Measurements from ENCODE around the gene NCKAP5.

- no peak for TF ChIP-seq CTCF (conservative IDR thresholded peaks at IDR 0.05)
- no peak for TF ChIP-seq EZH2 (IDR thresholded peaks at IDR 0.05; ENCODE audit: low read depth)
These were observed 253.5 kb downstream of the NCKAP5 start for GRCh38 chr2:133314795-133315194.
